Measurements from ENCODE around the gene AUTS2.

- TF ChIP-seq GATA3 (IDR thresholded peaks at IDR 0.05; ENCODE audit: low read depth, low read length) (no peak), GATA2 (IDR thresholded peaks at IDR 0.05; ENCODE audit: low read depth, low read length) (no peak)
Observed at GRCh38 chr7:69800495-69800894, 202.2 kb downstream of the AUTS2 start.
